Measurements from ENCODE around the gene SFTA2.
"Not testable (repeated sequence)": the region's sequence is repeated elsewhere in the genome, so short reads cannot be mapped to it uniquely, and the experiment has no call there.

SFTA2 gene

GRCh38 chr6:30931969-30932645 is at the start of gene SFTA2:
SFTA2 (minus strand) TSS chr6:30932170; CDS start chr6:30932096, 74 bp downstream.
- DNase-seq: no peak

- no peak for DNase-seq
These were observed 47.7 kb upstream of the SFTA2 start for GRCh38 chr6:30979690-30980089.

- no peak for DNase-seq
These were observed 47.2 kb upstream of the SFTA2 start for GRCh38 chr6:30979141-30979540.

- DNase-seq: no peak
These were observed 42.7 kb upstream of the SFTA2 start for GRCh38 chr6:30974490-30975252.

GRCh38 chr6:30972816-30973215 is 40.8 kb upstream of the SFTA2 start:
- DNase-seq: no peak

GRCh38 chr6:30970946-30971345 is 39.0 kb upstream of the SFTA2 start:
- no peak for DNase-seq

GRCh38 chr6:30969171-30969570 is 37.2 kb upstream of the SFTA2 start:
- DNase-seq: not testable (repeated sequence)

GRCh38 chr6:30966154-30966553 is 34.2 kb upstream of the SFTA2 start:
- no peak for DNase-seq

GRCh38 chr6:30965140-30965601 is 33.2 kb upstream of the SFTA2 start:
- no peak for DNase-seq

- no peak for DNase-seq
These were observed 32.1 kb upstream of the SFTA2 start for GRCh38 chr6:30964075-30964474.

- DNase-seq: no peak
These were observed 31.7 kb upstream of the SFTA2 start for GRCh38 chr6:30963641-30964040.

GRCh38 chr6:30962716-30963115 is 30.7 kb upstream of the SFTA2 start:
- DNase-seq: no peak

GRCh38 chr6:30960907-30961673 is 29.1 kb upstream of the SFTA2 start:
- no peak for DNase-seq

GRCh38 chr6:30957716-30958115 is 25.7 kb upstream of the SFTA2 start:
- no peak for DNase-seq

- DNase-seq: peak; percentile 34 to 68 (median 48)
These were observed 23.5 kb upstream of the SFTA2 start for GRCh38 chr6:30955367-30956042.

- no peak for DNase-seq
These were observed 22.8 kb upstream of the SFTA2 start for GRCh38 chr6:30954631-30955366.

- DNase-seq: no peak
These were observed 20.0 kb upstream of the SFTA2 start for GRCh38 chr6:30951907-30952469.

GRCh38 chr6:30948811-30949210 is 16.8 kb upstream of the SFTA2 start:
- no peak for DNase-seq

GRCh38 chr6:30947231-30947630 is 15.3 kb upstream of the SFTA2 start:
- no peak for DNase-seq

GRCh38 chr6:30945281-30945680 is 13.3 kb upstream of the SFTA2 start:
- no peak for DNase-seq

GRCh38 chr6:30944051-30944450 is 12.1 kb upstream of the SFTA2 start:
- no peak for DNase-seq
